CD4-positive, alpha-beta T cell treated with Interleukin-1 beta for 1 hour (primary cell): ENCODE results near the gene PRKACA.

Experiments
- DNase-seq, 2 donors: peaks; one replicate each; pipeline ENCODE4 v3.0.0-alpha.2; 2020 to 2022

The PRKACA gene

DNA sequence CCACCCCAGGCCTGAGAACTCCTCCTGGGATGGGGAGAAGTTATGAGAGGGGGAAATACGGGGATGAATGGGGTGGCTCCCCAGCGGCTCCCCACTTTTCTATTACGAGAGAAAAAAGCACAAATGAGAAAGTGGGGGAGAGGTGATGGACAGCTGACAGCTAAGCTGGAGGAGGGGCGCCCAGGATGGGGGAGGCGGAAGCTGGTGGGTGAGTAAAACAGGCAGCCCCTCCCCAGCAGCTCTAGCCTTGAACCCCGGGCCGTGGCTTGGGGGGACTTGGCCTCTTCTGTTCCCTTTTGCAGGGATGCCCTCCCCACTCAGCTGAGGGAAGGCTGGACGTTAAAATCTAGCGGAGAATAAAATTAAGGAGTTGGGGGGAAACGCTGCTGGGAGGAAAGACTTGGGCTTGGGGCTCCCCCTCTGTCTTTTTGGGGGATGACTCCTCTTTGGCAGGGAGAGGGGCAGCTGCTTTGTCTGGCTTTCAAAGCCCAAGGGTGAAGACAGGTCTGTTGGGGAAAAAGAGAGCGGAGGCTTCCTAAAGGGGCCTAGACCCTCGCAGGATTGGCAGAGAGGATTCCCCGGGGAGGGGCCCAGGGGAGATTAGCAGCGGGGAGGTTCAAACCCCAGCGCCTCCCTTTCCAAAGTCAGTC is 25.6 kb downstream of the PRKACA start:
- peak in 1 of 2 donors; percentile 55 for DNase-seq

DNA sequence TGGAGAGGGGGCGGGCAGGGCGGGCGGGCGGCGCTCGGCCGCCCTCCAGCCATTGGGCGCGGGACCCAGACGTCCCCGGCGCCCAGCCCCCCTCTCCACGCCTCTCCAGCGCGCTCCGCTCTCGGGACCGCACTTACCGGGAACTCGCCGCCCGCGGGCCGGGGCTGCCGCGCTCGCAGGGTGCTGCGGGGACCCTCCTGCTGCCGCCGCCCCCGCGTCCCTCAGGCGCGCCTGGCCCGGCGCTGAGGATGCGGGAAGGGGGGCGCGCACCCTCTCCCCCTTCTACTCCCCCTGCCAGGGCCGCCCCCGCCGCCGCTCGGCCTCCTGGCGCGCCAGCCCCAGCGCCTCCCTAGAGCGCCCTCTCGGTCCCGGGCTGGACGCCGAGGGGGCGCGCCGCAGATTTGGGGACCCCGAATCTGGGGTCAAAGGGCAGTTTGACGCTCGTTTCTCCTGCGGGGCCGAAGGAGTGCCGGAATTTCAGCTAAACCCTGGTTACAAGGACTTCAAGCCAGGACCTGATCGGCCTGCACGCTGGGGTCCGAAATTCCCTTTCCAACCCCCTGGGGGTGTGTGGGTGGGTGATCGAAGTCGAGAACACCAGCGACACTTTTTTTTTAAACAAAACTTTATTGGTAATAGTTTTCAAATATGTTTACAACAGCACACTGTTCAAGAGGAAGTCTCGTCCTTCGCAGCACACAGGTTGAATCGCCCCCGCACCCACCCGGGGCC is 26.3 kb downstream of the PRKACA start:
- peak; percentile 63 to 71 for DNase-seq

DNA sequence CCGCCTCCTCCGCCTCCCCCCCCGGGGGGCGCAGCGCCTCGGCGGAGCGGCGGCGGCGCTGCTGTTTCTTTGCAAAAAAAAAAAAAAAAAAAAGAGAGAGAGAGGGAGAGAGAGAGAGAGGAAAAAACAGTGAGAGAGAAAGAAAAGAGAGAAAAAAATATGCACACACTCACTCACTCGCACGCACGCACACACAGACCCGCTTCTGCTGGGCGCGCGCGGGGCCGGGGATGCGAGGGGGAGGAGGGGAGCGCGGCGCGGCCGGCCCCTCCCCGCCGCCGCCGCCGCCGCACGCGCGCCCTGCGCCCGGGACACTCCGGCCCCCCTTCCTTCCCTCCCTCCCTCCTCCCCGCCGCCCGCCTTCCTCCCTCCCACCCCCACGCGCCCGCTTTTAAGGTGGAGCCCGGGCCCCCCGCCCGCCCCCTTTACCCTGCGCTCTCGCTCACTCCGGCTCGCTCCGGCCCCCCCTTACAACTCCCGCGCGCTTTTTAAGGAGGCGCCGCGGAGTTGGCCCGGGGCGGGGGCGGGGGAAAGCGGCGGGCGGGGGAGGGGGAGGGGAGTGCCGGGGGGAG is 27.0 kb downstream of the PRKACA start, which contains the start of gene SAMD1:
Gene SAMD1 (minus strand): TSS at position 243 of the 572 bp plus-strand sequence.
- DNase-seq: peak; percentile 89

DNA sequence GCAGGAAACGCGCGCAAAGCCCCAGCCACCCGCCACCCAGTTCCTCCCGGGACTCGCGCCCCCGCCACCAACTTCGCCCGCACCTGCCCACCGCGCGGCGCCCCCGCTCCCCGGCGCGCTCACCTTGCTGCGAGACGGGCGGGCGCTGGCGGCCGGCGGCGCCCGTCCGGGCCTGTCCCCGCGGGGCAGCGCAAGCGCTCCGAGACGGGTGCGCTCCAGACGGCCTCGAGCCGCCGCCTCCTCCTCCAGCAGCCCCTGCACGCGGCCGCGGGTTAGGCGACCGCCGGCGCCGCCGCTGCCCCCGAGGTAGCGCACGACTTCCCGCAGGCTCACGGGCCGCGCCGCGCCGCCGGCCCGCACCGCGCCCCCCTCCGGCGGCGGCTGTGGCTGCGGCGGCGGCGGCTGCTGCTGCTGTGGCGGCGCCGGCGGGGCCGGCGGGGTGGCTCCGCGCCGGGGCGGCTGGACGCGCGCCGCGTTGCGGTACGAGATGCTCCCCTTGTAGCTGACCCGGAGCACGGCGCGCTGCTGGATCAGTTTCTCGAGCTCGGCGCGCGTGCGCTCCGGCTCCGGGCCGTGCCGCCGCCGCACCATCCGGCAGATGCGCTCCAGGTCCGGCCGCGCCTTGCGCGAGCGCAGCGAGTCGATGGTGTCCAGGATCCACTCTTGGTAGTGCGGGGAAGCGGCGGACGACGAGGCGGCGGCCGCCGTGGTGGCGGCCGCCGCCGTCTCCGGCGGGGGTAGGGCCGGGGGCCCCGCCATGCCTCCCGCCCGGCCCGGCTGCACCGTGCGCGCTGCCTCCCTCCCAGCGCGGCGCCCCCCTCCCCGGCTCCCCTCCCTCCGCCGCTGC is 27.7 kb downstream of the PRKACA start:
- DNase-seq: peak; percentile 44 to 48

DNA sequence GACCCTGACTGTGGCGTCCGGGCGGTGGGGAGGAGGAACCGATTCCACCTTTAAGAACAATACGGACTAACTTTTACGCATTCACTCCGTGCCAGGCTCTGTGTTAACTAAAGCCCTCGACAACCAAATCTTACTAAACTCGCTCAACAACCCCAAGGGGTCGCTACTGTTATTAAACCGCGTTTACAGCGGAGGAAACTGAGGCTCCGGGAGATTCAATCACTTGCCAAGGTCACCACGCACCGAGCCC is 28.2 kb downstream of the PRKACA start:
- peak in 1 of 2 donors; percentile 26 for DNase-seq

DNA sequence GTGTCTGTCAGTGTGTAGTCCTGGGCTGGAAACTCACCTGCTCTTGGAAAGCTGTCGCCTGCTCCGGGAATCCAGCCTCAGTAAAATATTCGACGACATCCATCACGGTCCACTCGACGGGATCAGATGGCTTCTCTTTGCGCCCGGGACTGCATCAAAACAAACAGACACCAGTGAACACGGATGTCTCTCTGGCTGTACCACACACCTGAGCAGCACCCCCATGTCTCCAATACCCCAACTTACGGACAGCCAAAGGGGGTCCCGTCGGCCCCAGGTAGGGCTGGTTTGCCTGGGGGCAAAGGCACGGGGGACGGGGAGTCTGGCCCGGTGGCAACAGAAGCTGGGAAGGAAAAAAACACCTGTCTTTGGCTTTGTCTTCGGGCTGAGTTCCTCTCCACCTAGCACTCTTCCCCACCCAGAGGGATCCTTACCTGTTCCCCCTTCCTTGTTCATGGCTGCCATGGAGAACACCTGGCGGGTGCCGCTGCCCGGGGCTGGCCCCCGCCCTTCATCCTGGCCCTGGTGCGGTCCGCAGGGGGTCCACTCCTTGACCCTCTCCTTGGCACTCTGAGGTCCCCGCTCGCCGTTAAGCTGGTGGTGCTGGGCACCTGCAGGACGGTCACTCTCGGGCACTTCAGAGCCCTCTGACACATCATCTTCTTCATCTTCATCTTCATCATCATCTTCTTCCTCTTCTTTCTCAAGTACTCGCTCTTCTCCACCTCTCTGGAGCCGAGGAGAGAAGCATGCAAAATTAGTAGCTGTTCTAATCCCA is 28.7 kb downstream of the PRKACA start:
- no peak for DNase-seq

DNA sequence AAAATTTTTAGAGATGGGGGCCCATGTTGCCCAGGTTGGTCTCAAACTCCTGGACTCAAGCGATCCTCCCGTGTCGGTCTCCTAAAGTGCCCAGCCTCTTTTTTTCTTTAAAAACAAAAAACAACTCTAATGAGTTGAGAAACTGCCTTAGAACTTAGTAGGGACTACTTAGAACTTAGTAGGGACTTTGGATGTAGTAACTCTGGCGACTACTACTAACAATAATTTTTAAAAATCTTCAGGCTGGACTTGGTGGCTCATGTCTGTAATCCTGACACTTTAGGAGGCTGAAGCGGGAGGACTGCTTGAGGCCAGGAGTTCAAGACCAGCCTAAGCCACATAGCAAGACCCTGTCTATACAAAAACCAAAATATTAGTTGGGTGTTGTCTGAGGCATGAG is 31.5 kb downstream of the PRKACA start:
- DNase-seq: no peak

DNA sequence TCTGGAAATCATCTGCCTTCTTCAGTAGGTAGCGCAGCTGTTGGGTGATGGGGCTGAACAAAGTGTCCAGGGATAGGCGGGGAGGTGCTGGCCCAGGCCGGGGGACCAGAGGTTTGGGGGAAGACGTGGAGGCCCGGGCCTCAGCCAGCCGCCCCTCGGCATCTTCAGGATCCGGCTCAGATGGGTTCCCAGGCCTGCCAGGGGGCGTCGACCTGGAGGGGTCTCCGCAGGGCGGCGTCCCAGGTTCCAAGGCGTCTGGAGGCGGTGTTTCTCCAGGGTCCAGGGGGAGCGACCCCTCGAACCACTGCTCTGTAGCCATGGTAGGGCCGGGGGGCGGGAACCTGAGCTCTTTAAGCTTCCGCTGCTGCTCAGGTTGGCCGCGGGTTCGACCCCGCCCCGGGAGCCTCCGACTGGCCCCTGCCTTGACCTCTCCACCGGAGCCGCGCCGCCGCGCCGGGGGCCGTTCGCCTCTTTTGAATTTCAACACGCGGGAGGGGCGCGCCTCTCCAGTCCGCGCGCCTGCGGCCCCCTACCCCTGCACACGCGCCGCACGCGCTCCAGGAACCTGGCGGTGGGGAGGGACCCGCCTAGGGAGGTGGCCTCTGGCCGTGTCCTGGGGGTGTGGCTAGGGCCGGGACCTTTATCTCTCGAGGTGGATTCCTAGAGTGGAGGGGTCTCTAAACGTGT is 32.1 kb downstream of the PRKACA start, which contains the start of gene C19orf67:
Gene C19orf67 (minus strand): TSS at position 475 of the 687 bp plus-strand sequence. CDS start 156 bp downstream, at position 319.
- no peak for DNase-seq

DNA sequence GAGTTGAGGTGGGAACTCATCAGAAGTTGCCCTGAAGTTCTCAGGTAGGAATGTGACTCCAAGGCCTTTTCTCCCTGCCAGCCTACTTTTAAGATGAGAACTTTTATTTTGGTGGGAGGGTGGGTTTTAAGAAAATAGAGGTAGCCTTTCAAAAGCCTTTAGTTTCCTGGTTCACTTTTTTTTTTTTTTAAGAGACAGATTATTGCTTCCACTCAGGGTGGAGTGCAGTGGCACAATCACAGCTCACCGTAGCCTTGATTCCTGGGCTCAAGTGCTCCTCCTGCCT is 34.9 kb downstream of the PRKACA start:
- no peak for DNase-seq

DNA sequence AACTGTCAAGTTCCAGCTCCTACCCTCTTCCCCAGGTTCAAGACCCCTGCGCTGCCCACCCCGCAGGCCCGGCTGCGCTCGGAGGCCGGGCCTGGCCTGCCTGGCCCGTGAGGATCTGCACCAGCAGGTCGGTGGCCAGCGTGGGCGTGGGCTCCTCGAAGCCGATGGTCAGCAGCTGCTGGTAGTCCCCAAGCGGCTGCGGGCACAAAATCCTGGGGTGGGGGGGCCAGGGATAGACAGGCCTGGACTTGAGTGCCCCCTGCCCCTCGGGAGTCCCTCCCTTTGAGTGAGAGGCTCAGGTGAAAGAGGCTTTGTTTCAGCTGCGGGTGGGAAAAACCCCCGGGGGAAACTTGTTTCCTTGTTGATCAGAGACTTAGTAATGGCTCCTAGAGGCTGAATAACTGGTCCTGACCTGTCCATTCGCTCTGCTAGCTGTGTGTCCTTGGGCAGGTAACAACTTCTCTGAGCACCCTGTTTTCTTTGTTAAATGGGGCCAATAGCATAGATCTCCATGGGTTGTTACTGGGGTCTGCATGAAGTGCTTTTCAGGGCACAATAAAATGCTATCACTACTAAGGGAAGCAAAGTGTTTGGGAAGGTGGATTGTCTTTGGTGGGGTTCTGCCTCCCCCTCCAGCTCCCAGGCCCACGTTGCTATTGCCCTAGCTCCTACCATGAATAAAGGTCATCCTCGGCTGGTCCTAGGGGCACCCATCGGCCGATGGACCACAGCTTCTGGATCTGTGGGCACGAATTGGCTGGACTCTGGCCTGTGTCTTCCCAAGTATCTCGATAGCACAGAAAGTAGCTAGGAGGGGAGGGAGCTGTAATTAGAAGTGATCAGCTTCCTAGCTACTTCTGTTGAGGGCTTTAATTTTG is 35.5 kb downstream of the PRKACA start:
- DNase-seq: peak; percentile 35 to 61

DNA sequence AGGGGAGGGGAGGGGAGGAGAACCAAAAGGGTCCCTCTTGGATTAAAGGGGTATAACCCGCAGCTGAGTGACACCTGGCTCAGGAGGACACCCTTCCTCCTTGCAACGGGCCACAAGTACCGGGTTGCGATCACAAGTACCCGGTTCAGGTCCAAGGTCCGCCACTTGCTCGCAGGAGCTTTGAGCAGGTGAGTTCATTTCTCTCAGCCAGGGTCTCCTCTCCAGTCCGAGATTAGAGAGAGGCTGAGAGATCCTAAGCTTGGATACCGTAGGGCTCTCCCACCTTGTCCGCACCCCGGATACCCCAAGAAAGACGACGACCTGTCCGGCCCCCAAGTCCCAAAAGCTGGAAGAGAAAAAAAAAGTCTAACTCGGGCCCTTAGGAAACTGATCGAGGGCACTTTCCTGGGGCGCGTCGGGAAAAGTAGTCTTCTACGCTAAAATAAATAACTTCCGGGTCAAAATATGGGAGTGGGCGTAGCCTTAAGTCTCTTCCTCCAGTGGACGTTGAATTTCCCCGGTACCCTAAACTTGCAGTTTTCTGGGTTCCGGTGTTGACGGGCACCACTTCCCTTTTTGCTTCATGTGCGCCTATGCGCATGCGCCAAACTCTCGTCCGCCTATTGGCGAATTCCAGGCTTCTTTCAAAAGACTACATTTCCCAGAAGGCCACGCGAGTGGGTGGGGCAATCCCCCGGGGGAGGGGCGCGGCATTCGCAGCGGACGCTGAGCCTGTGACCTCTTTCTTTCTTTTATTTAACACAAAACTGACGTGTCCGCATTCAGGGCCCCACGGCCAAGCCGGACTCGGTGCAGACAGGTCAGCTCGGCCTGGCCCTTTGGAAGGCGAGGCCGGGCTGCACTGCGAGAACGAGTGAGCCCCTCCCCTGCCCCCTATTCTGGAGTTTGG is 36.4 kb downstream of the PRKACA start:
- DNase-seq: peak; percentile 99 to 100

DNA sequence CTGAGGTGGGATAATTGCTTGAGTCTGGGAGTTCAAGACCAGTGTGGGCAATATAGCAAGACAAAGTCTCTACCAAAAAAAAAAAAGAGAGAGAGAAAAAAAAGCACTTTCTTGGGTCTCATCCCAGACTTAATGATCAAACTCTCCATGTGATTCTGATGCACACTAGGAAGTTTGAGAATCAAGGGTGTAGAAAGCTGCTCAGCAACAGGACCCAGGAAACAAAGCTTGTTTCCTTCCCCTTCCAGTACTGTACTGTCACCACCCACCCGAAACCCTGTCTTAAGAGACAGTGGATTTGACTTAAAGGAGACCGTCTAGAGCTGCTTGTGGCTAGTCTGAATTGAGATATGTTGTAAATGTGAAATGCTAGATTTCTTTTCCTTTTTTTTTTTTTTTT is 39.2 kb downstream of the PRKACA start:
- DNase-seq: no peak

DNA sequence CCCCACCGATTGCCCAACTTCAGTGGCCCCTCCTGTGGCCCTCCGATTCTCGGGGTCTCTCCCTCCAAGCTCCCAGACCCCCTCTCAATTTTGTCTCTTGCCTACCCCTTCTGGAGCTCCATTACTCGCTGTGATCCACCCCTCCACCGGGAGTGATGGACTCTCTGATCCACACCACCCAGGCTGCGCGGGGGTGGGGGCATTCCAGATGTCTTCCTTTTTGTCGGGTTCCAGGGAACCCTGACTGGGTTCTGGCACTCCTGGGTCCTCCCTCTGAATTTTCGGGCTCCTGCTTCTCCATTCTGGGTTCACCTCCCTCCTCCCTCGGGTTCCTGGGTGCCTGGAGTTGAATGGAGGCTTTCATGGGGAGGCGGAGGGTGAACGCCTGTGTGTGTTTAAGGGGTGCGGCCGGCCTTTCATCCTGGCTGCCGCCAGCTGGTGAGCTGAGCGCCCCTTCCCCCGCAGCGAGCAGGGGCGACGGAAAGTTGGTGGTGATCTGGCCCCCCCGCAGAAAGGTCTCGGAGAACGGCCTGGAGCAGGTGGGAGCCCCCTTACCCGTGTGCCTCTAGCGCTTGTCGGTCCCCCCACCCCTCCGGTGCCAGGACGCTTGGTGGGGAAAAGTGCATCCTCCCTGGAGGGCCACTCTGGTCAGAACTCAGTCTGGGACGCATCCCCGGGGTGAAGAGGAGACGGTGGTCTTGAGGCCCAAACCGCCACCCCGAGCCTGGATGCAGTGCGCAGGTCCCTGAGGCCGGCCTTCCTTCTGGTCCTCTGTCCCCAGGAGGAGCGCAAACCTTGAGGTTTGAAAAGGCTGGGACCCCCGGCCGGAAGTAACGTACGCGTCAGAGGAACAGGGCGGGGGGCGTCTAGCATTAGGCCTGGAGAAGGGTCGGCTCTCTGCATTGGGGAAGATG is 43.4 kb downstream of the PRKACA start:
- no peak for DNase-seq

DNA sequence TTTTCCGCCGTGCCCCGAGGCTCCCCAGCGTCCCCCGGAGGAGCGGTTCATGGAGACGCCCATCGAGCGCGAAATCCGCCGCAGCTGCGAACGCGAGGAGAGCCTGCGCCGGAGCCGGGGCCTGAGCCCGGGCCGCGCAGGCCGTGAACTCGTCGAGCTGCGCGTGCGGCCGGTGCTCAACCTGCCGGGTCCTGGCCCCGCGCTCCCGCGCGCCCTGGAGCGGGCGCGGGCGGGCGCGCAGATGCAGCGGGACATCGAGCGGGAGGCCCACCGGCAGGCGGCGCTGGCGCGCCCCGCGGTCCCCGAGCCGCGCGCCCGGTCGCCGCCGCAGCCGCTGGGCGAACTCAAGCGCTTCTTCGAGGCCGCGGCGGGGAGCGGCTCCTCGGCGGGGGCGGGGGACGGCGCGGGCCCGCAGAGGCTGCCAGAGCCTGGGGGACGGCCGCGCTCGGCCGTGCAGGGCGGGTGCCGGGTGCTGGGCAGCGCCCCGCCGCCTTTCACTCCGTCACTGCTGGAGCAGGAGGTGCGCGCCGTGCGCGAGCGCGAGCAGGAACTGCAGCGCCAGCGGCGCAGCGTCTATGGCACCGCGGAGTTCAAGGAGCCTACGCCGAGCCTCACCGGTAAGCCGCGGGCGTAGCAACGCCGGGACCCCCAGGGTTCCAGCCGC is 44.2 kb downstream of the PRKACA start:
- peak; percentile 77 to 81 for DNase-seq

DNA sequence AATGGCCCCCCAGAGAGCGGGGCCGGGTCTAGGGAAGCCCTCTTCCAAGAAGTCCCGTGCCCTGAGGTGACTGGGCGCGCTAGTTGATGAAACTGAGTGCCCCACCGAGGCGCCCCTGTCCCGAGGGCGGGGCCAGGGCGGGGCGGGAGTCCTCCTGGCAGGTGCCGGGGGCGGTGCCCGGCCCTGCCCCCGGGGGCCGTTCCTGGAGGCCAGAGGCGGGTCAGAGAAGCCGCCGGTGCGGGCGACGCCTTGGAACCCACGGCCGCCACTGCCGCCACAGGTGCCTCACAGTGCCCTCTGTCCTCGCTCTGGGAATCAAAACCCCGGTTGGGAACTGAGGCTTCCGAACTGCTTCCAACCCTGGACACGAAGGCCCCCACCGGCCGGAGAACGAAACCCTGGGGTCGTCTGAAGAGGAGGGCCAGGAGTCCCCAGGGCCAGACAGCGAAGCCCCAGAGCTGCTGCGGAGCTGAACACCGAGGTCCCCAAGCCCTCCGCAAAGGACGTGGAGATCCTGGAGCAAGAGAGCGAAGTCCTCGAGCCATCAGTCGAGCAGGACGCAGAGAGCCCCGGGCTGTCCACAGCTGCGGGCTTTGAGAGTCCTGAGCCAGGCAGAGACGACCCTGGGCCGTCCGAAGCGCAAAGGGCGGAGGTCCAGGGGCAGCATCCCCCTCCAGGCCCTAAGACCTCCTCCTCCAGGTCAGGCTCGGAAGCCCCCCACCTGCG is 44.9 kb downstream of the PRKACA start, which contains the start of gene MISP3:
Gene MISP3 (plus strand): TSS at position 252 of the 726 bp plus-strand sequence. CDS start 524 bp downstream, outside the sequence.
- DNase-seq: peak; percentile 27 to 37

DNA sequence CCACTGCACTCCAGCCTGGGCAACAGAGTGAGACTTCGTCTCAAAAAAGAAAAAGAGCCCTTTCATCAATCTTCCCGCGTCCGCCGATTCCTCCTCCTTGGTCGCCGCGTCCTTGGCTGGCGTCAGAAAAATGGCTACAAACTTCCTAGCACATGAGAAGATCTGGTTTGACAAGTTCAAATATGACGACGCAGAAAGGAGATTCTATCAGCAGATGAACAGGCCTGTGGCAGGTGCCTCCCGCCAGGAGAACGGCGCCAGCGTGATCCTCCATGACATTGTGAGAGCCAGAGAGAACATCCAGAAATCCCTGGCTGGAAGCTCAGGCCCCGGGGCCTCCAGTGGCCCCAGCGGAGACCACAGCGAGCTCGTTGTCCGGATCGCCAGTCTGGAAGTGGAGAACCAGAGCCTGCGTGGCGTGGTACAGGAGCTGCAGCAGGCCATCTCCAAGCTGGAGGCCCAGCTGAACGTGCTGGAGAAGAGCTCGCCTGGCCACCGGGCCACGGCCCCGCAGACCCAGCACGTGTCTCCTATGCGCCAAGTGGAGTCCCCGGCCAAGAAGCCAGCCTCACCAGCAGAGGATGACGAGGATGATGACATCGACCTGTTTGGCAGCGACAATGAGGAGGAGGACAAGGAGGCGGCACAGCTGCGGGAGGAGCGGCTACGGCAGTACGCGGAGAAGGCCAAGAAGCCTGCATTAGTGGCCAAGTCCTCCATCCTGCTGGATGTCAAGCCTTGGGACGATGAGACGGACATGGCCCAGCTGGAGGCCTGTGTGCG is 47.1 kb downstream of the PRKACA start:
- no peak for DNase-seq

DNA sequence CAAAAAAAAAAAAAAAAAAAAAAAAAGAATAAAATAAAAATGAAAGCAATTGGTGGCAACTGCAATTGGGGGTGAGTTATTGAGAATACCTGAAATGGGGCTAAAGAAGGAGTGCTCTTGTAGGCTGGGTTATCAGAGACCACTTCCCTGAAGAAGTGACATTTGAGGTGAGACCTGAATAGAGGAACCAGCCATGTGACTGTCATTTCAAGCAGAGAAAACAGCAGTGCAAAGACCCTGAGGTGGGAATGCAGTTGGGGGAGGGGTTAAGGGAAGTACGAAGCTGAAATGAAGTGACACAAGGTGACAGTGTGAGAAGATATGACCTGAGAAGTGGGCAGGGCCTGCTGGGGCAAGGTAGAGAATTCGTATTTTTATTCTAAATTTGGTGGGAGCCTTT is 51.4 kb downstream of the PRKACA start:
- DNase-seq: no peak
